Measurements from ENCODE around the gene CHRNA10.

CHRNA10 gene, protein sequence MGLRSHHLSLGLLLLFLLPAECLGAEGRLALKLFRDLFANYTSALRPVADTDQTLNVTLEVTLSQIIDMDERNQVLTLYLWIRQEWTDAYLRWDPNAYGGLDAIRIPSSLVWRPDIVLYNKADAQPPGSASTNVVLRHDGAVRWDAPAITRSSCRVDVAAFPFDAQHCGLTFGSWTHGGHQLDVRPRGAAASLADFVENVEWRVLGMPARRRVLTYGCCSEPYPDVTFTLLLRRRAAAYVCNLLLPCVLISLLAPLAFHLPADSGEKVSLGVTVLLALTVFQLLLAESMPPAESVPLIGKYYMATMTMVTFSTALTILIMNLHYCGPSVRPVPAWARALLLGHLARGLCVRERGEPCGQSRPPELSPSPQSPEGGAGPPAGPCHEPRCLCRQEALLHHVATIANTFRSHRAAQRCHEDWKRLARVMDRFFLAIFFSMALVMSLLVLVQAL

DNA sequence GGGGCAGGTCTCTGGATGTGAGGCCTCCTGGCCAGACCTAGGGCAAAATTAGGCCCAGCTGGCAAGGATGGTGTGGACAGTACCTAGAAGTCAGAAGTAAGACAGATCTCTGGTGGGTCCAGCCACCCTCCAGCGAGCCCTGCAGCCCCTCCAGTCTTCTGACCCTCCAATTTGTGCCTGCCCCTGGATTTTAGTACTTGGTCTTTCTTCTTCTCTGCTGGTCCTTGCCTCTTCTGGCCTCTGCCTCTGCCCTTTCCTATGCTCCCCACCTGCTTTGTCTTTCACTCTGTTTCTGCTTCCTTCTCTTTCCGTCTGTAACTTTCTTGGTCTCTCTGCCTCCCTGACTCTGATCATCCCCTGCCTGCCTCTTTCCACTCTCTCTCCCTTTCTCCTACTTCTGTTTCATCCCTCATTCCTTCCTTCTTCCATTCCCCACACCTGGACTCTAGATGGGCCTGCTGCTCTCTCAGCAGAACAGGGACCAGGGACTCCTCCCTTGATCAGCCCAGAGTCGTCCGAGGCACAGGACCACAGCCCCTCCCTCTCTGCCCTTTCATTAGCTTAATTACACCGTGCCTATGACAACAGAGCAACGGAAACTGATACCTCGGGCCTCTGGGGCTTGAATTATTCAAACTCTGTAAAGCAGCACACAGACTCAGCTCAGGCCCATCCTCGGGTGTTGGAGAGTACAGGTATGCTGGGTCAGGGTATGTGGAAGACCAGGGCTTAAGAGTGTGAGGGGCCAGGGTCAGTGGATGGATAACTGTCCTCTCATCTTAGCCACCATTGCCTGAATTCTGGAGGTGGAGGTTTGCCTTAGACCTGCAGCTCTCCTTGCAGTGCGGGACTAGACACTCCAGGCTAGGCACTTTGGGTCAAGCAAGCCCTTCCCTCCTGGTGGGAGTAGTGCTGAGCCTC is at the start of gene CHRNA10:
CHRNA10 (minus strand) TSS at position 51 of the 921 bp plus-strand sequence. CDS start 72 bp downstream, outside the sequence.
- in situ Hi-C loops (cut with MboI; ENCODE audit: low pct_unique_long_range_greater_than_20kb, low sequenced_read_pairs, unreplicated experiment) = no loop called here
- TF ChIP-seq, protein P1, sequence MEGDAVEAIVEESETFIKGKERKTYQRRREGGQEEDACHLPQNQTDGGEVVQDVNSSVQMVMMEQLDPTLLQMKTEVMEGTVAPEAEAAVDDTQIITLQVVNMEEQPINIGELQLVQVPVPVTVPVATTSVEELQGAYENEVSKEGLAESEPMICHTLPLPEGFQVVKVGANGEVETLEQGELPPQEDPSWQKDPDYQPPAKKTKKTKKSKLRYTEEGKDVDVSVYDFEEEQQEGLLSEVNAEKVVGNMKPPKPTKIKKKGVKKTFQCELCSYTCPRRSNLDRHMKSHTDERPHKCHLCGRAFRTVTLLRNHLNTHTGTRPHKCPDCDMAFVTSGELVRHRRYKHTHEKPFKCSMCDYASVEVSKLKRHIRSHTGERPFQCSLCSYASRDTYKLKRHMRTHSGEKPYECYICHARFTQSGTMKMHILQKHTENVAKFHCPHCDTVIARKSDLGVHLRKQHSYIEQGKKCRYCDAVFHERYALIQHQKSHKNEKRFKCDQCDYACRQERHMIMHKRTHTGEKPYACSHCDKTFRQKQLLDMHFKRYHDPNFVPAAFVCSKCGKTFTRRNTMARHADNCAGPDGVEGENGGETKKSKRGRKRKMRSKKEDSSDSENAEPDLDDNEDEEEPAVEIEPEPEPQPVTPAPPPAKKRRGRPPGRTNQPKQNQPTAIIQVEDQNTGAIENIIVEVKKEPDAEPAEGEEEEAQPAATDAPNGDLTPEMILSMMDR (IDR thresholded peaks at IDR 0.05; ENCODE audit: extremely low read depth, insufficient read depth, missing control alignments) = no peak
- no peak for DNase-seq (ENCODE audit: low spot score)

DNA sequence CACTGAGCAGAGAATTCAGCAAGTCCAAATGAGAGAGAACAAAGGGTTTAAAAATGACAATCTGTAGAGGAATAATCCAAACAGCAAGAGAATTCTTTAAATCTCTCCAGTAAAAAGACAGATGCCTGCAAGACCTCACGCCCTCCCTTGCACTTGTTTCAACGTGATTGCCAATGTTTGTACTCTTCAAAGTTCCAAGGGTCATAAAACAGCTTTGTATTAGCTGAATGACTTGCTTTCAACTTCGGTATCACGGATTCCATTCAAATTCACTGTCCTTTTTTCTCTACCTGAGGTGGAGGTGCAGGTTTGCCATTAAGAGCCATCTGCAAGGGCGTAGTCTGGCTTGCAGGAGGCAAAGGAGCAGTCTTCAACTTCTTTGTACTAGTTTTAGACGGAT is 41.1 kb upstream of the CHRNA10 start:
- TF ChIP-seq, protein P1 (IDR thresholded peaks at IDR 0.05; ENCODE audit: extremely low read depth, insufficient read depth, missing control alignments) = no peak
- in situ Hi-C loops (cut with MboI; ENCODE audit: low pct_unique_long_range_greater_than_20kb, low sequenced_read_pairs, unreplicated experiment) = no loop called here
- DNase-seq (ENCODE audit: low spot score) = no peak

DNA sequence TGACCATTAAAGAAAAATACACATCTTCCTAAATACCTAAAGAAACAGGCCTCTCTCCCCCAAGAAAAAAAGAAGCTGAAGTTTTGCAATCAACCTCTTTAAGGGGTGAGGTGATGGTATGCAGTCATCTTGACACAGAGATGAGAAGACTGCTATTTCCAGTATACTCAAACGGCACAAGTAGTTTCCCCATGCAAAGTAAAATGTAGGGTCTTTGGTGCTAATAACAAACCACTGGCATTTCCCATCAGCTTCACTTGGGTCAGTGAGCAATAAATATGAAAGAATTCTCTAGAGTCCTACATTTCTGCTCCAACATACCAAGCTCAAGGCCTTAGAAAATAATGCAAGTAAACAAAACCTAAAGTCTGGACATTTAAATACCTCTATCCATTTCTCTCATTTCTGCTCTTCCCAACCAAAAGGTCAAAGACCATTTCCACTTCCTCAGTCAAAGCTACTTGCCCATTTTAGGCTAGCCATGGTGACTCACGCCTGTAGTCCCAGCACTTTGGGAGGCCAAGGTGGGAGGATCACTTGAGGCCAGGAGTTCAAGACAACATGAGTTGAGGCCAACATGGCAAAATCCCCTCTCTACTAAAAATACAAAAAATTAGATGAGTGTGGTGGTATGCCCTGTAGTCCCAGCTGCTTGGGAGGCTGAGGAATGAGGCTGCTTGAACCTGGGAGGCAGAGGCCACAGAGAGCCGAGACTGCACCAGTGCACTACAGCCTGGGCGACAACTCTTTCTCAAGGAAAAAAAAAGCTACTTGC is 39.5 kb upstream of the CHRNA10 start:
- TF ChIP-seq, protein P1 (IDR thresholded peaks at IDR 0.05; ENCODE audit: extremely low read depth, insufficient read depth, missing control alignments) = no peak
- in situ Hi-C loops (cut with MboI; ENCODE audit: low pct_unique_long_range_greater_than_20kb, low sequenced_read_pairs, unreplicated experiment) = no loop called here
- no peak for DNase-seq (ENCODE audit: low spot score)

DNA sequence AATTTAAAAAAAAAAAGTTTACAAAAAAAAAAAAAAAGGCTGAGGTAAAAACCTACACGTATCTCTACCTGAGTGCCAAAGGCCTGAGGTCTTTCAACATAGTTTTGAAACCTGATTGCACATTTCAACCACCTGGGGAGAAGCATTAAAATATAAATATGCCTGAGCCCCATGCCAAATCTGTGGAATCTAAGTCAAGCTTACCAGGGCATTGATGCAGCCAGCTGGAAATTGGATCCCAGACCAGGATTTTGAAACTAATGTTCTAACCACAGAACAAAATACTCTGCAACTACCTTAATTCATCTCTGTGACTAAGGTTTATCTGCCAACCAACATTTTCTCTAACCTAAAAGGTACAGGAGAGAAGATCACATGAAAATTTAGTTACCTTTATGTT is 38.8 kb upstream of the CHRNA10 start:
- DNase-seq (ENCODE audit: low spot score) = no peak
- TF ChIP-seq, protein P1 (IDR thresholded peaks at IDR 0.05; ENCODE audit: extremely low read depth, insufficient read depth, missing control alignments) = no peak
- in situ Hi-C loops (cut with MboI; ENCODE audit: low pct_unique_long_range_greater_than_20kb, low sequenced_read_pairs, unreplicated experiment) = no loop called here

DNA sequence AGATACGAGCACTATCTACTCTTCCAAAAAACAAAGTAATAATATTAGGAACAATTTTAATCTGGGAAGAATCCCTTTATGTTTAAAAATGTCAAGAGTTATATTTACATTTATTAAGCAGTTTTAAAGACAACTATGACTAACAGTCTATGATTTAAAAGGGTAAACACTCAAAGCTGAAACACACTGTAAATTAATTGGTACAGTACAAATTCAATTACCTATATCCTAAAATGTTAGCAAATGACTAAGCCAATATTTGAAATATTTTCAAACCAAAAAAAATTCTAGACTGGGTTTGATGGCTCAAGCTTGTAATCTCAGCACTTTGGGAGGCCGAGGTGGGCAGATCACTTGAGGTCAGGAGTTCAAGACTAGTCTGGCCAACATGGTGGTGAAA is 36.0 kb upstream of the CHRNA10 start:
- no peak for DNase-seq (ENCODE audit: low spot score)
- TF ChIP-seq, protein P1 (IDR thresholded peaks at IDR 0.05; ENCODE audit: extremely low read depth, insufficient read depth, missing control alignments) = no peak
- in situ Hi-C loops (cut with MboI; ENCODE audit: low pct_unique_long_range_greater_than_20kb, low sequenced_read_pairs, unreplicated experiment) = no loop called here

DNA sequence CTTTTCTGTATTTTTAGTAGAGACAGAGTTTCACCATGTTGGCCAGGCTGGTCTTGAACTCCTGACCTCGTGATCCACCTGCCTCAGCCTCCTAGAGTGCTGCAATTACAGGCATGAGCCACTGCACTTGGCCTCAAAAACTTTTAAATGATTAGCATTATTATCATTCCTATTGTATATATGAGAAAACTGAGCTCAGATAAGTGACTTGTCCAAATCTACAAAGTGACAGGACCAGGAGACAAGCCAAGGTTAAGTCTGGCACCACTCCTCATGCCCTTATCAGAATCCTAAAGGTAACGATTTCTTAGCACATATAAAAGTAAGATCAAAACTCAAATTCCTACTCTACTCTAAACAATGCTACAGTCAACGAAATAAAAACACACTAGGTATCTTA is 32.2 kb upstream of the CHRNA10 start:
- in situ Hi-C loops (cut with MboI; ENCODE audit: low pct_unique_long_range_greater_than_20kb, low sequenced_read_pairs, unreplicated experiment) = no loop called here
- DNase-seq (ENCODE audit: low spot score) = no peak
- TF ChIP-seq, protein P1 (IDR thresholded peaks at IDR 0.05; ENCODE audit: extremely low read depth, insufficient read depth, missing control alignments) = no peak

Measured in GM13977 (cell line).